NCI-H2196 treated with DMSO at 0.1 percent for 48 hours (cell line): Measurements from ENCODE around the gene YPEL3.

ENCODE experiments used
- DNase-seq: peaks from one replicate; lab custom pipeline; 2025; ENCODE audit not compliant: unreplicated experiment; lab: John Stamatoyannopoulos, UW

Gene YPEL3

DNA sequence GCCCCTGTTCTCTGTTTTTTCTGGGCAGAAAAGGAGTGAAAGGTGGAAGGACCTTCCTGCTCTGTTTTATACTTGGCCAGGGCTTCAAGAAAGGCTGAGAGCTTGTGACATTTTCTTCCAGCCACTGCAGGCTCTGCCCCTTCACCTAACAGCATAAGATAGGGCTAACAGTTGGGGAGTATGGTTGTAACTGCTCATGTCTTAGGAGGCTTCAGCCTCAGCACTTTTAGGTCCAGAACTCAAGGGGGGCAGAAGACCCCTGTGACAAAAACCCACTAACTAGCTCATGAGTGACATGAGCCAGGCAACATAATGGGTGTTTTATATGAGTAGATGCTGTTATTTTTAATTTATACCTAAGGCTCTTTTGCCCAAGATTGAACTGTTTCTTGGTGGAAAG lies 25.5 kb downstream of the YPEL3 start:
- no peak for DNase-seq

DNA sequence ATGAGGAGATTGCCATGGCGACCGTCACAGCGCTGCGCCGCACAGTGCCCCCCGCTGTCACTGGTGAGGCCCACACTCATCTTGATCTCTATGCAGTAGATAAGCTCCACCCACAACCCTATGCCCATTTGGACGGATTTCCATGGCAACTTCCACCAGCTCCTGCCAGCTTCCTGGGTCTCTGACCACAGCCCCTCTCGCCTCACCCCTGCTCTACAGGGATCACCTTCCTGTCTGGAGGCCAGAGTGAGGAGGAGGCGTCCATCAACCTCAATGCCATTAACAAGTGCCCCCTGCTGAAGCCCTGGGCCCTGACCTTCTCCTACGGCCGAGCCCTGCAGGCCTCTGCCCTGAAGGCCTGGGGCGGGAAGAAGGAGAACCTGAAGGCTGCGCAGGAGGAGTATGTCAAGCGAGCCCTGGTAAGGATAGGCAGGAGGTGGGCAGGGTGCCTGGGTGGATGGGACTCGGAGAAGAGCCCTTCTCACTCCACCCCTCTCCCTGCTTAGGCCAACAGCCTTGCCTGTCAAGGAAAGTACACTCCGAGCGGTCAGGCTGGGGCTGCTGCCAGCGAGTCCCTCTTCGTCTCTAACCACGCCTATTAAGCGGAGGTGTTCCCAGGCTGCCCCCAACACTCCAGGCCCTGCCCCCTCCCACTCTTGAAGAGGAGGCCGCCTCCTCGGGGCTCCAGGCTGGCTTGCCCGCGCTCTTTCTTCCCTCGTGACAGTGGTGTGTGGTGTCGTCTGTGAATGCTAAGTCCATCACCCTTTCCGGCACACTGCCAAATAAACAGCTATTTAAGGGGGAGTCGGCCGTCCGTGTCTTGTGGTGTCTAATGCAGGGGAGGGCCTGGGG lies 26.2 kb downstream of the YPEL3 start:
- DNase-seq, result no peak

DNA sequence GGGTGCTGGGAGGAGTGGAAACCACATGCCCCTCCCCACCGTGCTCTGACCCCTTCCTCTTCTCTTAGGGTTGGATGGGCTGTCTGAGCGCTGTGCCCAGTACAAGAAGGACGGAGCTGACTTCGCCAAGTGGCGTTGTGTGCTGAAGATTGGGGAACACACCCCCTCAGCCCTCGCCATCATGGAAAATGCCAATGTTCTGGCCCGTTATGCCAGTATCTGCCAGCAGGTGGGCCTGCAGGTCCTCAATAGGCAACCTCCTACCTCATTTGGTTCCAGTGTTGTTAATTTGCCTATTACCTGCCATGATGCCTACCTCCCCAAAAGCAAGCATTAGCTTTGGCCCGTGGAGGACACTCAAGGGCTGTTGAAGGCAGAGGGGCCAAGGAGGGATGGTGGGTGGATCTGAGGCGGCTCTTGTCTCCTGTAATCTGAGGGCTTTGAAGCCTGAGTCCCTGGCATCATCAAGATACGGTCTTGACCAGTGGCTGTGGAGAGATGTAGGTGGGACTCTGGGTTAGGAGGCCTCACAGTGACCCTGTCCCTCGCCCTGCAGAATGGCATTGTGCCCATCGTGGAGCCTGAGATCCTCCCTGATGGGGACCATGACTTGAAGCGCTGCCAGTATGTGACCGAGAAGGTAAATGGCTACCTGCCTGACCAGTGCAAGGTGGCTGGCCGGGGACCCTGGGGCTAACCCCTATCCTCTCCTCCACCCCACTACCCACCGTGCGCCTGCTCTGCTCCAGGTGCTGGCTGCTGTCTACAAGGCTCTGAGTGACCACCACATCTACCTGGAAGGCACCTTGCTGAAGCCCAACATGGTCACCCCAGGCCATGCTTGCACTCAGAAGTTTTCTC lies 27.0 kb downstream of the YPEL3 start:
- DNase-seq, result no peak

GRCh38 chr16:30068333-30068732 lies 27.7 kb downstream of the YPEL3 start:
- DNase-seq, result no peak

DNA sequence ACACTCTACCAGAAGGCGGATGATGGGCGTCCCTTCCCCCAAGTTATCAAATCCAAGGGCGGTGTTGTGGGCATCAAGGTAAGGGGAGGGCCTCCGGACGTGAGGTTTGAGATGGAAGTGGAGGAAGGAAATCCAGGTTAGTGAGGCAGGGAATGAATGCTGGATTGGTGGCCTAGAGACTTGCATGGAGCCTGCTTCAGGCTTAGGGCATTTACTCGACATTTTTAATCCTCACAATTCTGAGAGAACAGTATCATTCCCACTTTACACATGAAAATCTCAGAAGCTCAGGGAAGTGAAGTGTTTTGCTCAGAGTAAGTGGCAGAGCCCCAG lies 28.5 kb downstream of the YPEL3 start:
- DNase-seq, result no peak

GRCh38 chr16:30066761-30067583 lies 29.0 kb downstream of the YPEL3 start:
- DNase-seq, result no peak

DNA sequence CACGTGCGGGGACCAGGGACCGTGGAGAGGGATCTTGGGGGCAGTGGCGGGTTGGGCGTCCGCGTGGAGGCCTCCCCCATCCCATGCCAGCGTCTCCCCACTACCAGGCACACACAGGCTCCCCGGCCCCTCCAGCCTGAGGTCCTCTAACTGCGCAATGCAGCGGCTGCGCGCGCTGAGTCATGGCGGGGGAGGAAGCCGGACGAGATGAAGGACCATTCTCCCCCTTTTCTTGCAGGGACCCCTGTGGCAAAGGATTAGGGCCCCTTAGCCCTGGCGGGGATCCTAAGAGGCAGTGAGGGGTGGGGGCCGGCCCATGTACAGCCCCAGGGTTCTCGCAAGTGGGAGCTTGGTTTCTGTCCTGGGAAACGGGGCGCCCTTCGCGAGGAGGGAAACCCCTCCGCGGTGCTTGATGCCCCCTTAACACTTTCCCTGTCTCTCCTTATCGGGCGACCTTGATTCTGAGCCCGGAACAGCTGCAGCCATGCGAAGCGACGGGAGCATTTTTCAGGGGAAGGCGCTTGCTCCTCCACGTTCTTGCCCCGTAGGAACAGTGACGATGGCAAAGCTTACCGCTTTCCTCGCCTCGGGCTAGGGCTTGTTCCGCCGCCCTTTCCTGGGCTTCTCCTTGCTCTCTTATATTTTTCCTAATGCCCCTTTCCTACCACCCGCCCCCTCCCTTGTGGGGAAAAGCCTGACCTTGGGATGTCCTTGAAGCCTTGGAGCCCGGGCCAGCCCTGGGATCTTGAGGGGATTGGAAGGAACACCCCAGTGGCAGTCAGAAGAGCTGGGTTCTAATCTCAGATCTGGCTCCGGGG lies 29.9 kb downstream of the YPEL3 start:
- DNase-seq, result no peak

DNA sequence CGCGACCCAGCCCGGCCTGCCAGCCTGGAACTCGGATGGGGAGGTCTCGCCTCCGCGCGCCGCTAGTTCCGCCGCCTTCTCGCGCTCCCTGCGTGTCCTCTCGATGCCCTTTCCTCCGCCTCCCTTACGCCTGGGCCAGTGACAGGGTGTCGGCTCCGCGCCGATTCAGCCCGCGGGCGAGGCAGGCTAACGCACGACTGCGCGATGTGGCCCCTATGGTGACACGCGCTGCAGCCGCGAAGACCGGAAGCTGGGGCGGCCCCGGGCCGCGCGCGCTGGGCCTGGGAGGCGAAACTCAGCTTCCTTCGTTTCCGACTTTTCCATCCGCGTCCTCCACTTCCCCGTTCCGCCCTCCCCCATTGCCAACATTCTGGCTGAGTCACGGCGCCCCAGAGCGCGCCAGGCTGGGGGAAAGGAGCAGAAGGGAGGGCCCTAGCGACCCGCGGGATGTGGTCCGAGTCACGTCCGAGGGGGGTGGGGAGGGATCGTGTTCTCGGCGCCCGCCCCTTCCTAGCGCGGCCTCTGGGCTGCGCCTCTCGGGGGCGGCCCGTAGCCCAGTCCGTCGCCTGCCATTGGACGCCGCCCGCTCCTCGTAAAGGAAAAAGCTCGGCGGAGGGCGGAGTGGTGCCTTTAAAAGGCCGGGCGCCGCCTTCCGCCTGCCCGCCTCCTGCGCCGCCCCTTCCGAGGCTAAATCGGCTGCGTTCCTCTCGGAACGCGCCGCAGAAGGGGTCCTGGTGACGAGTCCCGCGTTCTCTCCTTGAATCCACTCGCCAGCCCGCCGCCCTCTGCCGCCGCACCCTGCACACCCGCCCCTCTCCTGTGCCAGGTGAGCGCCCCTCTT lies 30.7 kb downstream of the YPEL3 start, which contains the start of gene ALDOA:
Gene ALDOA, plus strand, starts transcription at position 659 of the 841 bp plus-strand sequence. CDS start 1,138 bp downstream, outside the sequence.
- peak; percentile 95 for DNase-seq

GRCh38 chr16:30064729-30065101 lies 31.3 kb downstream of the YPEL3 start:
- no peak for DNase-seq

- DNase-seq, result peak; percentile 76
Observed at GRCh38 chr16:30063893-30064728, 31.9 kb downstream of the YPEL3 start.

GRCh38 chr16:30063278-30063892 lies 32.6 kb downstream of the YPEL3 start:
- DNase-seq, result no peak

DNA sequence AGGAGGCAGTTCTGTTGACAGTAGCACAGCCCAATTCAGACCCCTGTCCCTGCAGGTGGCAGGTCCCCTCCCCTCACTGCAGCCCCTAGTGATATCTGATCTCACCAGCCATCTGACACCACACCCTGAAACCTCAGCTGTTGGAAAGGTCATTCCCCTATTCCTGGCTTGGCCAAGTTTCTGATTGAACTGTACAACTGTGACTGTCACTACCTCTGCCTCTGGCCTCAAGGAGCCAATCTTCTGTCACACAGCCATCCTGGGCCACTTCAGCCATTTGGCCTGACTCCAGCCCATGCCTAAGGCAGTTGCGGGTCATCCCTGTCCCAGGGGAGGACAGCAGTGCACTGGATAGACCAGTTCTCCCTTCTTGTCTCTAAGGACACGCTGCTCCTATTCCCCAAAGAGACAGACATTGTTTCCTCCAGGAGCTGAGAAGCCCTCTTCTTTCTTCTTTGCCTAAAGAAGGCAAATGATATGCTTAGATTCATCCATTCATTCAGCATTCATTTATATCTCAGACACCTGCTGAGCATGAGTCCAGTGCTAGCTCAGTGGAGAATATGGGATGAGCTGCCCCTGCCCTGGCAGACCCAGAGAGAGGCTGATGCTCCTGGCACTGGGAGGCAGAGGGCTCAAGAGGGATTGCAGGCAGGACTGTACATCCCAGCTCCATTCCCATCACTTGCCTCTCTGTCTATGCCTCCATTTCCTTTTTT lies 35.0 kb downstream of the YPEL3 start:
- no peak for DNase-seq

- no peak for DNase-seq
Observed at GRCh38 chr16:30060346-30060745, 35.7 kb downstream of the YPEL3 start.

DNA sequence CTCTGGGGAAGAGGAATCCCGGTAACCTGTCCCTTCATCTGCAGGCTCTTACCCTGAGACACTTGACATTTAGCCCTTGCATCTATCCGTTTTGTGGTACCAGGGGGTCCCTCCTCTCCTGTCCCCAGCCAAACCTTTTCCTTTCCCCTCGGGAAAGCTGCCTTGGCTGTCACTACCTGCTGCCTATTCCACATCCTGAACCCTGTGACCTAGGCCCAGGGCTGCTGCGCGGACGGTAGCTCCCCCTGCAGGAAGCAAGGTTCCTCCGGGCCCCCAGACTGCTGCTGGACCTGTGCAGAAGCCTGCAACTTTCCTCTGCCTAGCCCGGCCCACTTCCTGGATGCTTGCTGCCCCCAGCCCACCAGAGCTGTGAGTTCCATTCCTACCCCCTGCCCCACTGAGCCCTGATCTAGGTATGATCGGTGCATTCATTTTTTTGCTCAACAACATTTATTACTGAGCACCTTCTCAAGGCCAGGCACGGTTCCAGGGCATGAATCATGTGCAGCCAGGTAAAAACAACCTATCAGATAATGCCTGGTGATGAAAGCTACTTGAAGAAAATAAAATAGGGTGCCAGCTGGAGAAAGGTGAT lies 41.0 kb downstream of the YPEL3 start:
- DNase-seq, result peak; percentile 42

DNA sequence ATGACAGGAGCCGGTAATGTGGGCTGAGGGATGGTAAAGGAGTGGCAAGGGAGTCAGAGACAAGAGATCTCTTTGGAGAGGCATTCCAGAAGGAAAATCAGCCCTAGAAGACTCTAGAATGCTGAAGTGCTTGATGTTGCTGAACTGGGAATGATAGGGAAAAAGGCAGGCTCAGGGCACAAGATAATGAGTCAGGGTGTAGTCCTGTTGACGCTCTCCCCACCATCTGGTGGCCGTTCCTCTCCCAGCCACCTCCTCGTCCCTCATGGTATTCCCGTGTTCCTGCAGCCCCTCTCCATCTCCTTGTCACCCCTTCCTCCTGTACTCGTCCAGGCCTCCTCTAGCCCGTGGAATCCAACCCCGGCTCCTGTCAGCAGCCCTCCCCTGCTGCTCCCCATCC lies 41.6 kb downstream of the YPEL3 start:
- DNase-seq, result no peak

- DNase-seq, result no peak
Observed at GRCh38 chr16:30053376-30054015, 42.5 kb downstream of the YPEL3 start.
